ENCODE data around the gene COMP.

DNA sequence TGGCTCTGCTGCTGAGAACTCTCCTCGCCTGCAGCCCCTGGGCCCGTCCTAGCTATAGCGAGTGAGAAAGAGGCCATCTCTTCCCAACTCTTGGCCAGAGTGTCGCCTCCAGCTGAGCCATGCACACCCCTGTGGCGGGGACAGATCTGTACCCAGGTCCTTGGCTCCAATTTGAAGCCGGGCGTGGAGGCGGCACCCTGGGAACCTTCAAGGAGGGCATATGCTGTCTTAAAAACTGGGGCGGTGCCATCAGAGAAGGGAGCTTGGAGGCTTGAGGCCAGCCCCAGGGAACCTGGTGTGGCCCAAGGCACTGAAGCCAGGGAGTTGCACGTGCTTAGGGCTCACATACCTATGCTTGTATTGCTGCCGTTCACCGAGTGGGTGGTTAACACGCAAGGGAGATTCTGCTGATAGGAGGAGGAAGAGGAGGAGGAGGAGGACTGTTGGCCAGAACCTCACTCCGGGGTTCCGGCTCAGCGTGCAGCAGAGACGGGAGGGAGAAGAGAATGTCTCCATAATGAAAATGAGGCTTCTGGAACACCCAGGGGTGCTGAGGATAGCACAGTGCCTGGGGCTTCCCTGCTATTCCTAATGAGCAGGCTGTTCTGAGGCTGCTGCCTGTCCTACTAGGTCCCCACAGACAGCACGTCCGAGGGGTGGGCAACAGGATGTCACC is 40.7 kb downstream of the COMP start:
- TF ChIP-seq POLR2A (IDR thresholded peaks at IDR 0.05): no peak
- TF ChIP-seq POLR2AphosphoS5 (IDR thresholded peaks at IDR 0.05): no peak
- TF ChIP-seq, protein P1, sequence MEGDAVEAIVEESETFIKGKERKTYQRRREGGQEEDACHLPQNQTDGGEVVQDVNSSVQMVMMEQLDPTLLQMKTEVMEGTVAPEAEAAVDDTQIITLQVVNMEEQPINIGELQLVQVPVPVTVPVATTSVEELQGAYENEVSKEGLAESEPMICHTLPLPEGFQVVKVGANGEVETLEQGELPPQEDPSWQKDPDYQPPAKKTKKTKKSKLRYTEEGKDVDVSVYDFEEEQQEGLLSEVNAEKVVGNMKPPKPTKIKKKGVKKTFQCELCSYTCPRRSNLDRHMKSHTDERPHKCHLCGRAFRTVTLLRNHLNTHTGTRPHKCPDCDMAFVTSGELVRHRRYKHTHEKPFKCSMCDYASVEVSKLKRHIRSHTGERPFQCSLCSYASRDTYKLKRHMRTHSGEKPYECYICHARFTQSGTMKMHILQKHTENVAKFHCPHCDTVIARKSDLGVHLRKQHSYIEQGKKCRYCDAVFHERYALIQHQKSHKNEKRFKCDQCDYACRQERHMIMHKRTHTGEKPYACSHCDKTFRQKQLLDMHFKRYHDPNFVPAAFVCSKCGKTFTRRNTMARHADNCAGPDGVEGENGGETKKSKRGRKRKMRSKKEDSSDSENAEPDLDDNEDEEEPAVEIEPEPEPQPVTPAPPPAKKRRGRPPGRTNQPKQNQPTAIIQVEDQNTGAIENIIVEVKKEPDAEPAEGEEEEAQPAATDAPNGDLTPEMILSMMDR (IDR thresholded peaks at IDR 0.05): no peak
